Breast epithelium (tissue), 3 donors: Measurements from ENCODE around the gene HBE1.

Experiments used
- POLR2A ChIP-seq: fragments of 450-650 bp; IDR thresholded peaks from one replicate; pipeline ENCODE4 v1.6.1; 2016; ENCODE audit warnings: antibody characterized with exemption, mild to moderate bottlenecking, moderate library complexity
- POLR2AphosphoS5 ChIP-seq, 3 donors: sonication (generic); formaldehyde crosslinking; IDR thresholded peaks; one replicate each; pipeline ENCODE4 v1.6.1; 2017; ENCODE audit warnings: antibody characterized with exemption in 3 of 3
- TF ChIP-seq, protein P1 (sequence below), 3 donors: fragments of 450-650 bp; IDR thresholded peaks; one replicate each; pipeline ENCODE4 v1.5.1; 2016 to 2017; ENCODE audit warnings: antibody characterized with exemption in 3 of 3, mild to moderate bottlenecking in 3 of 3, moderate library complexity in 3 of 3

DNA sequence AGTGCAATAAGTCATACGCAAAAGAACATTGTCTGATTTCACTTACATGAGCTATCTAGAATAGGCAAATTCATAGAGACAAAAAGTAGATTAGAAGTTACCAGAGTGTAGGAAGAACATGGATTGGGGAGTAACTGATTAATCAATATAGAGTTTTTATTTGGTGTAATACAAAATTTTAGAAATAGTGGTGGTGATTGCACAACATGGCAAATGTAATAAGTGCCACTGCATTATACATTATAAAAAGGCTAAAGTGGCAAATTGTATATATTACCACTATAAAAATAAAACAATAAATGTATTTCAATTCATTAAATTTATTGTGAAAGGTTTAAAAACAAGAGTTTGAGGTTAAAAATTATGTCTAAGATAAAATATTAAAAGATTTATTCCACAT lies 40.7 kb upstream of the HBE1 start:
- TF ChIP-seq, protein P1, sequence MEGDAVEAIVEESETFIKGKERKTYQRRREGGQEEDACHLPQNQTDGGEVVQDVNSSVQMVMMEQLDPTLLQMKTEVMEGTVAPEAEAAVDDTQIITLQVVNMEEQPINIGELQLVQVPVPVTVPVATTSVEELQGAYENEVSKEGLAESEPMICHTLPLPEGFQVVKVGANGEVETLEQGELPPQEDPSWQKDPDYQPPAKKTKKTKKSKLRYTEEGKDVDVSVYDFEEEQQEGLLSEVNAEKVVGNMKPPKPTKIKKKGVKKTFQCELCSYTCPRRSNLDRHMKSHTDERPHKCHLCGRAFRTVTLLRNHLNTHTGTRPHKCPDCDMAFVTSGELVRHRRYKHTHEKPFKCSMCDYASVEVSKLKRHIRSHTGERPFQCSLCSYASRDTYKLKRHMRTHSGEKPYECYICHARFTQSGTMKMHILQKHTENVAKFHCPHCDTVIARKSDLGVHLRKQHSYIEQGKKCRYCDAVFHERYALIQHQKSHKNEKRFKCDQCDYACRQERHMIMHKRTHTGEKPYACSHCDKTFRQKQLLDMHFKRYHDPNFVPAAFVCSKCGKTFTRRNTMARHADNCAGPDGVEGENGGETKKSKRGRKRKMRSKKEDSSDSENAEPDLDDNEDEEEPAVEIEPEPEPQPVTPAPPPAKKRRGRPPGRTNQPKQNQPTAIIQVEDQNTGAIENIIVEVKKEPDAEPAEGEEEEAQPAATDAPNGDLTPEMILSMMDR (IDR thresholded peaks at IDR 0.05), result no peak
- no peak for TF ChIP-seq POLR2A
- TF ChIP-seq POLR2AphosphoS5 (IDR thresholded peaks at IDR 0.05), result no peak
